Measurements from ENCODE around the gene PARD3.

GRCh38 chr10:34426041-34426440 is 389.1 kb downstream of the PARD3 start:
- TF ChIP-seq, protein P1, sequence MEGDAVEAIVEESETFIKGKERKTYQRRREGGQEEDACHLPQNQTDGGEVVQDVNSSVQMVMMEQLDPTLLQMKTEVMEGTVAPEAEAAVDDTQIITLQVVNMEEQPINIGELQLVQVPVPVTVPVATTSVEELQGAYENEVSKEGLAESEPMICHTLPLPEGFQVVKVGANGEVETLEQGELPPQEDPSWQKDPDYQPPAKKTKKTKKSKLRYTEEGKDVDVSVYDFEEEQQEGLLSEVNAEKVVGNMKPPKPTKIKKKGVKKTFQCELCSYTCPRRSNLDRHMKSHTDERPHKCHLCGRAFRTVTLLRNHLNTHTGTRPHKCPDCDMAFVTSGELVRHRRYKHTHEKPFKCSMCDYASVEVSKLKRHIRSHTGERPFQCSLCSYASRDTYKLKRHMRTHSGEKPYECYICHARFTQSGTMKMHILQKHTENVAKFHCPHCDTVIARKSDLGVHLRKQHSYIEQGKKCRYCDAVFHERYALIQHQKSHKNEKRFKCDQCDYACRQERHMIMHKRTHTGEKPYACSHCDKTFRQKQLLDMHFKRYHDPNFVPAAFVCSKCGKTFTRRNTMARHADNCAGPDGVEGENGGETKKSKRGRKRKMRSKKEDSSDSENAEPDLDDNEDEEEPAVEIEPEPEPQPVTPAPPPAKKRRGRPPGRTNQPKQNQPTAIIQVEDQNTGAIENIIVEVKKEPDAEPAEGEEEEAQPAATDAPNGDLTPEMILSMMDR (IDR thresholded peaks at IDR 0.05): no peak
- TF ChIP-seq POLR2A (IDR thresholded peaks at IDR 0.05): no peak

Measured in Peyer's patch (tissue), 4 donors.